GM19328 (cell line): ENCODE measurements around the gene ARL16.

Experiments used
- ATAC-seq: cut with Tn5 transposase; IDR thresholded peaks from one replicate; pipeline ENCODE4 v1.9.1; 2021; ENCODE audit warnings: mild to moderate bottlenecking, moderate library complexity; ENCODE audit not compliant: unreplicated experiment

ARL16 gene

DNA sequence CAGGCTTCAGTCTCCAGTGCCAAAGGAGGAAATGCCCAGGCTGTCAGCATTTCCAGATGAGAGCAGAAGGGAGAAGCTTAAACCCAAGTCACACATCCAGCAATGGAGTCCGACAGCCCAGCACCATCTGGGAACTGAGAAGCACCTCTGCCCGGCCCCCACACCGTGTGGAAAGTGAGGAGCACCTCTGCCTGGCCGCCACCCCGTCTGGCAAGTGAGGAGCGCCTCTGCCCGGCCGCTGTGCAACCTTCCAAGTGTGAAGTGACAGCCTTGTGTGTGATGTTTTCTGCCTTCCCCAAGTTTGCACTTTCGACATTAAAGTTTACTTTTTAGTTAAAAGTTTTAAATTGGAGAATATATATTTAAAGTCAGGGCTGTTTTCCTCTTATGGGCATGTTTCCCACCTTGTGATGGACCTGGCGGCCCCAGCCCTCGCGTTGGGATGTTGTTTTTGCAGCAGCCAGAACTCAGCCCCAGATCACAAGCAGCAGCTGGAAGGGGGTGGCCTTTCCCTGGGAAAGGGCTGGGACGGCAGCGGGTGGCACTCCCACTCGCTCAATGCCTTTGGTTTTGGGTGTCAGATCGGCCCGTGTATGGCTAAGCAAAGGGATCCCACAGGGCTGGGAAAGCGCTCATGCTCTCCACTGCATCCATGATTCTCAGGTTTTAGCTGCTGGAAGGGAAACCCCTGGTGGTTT lies 9.9 kb downstream of the ARL16 start:
- ATAC-seq, result no peak

GRCh38 chr17:81672954-81673353 lies 10.6 kb downstream of the ARL16 start:
- no peak for ATAC-seq

DNA sequence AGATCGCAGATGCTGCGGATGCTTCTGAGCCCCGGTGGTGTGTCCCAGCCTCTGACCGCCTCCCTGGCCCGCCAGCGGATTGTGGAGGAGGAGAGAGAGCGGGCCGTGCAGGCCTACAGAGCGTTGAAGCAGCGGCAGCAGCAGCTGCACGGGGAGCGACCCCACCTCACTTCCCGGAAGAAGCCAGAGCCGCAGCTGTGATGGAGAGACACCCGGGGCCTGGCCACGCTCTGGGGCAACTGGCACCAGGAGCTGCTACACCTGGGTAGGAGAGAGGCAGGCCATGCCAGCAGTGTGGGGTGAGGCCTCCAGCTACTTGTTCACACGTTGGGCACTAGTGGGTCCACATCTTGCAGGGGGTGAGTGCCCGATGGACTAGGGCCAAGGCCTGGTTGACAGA lies 11.1 kb downstream of the ARL16 start:
- ATAC-seq, result no peak

DNA sequence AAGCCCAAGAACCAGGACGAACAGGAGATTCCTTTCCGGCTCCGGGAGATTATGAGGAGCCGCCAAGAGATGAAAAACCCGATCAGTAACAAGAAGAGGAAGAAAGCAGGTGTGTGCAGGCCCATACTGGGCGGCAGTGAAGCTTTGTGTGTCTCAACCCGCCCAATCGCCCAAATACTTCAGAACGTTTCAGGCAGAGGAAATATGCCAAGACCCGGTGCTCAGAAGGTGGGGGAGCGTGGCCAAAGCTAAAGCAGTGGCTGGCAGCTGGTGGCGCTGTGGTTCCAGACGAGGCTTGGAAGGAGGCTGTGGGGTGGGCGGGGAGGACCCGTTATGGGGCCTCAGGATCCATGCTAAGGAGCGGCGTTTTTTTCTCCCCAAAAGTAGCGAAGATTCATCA lies 15.8 kb downstream of the ARL16 start:
- ATAC-seq, result no peak

DNA sequence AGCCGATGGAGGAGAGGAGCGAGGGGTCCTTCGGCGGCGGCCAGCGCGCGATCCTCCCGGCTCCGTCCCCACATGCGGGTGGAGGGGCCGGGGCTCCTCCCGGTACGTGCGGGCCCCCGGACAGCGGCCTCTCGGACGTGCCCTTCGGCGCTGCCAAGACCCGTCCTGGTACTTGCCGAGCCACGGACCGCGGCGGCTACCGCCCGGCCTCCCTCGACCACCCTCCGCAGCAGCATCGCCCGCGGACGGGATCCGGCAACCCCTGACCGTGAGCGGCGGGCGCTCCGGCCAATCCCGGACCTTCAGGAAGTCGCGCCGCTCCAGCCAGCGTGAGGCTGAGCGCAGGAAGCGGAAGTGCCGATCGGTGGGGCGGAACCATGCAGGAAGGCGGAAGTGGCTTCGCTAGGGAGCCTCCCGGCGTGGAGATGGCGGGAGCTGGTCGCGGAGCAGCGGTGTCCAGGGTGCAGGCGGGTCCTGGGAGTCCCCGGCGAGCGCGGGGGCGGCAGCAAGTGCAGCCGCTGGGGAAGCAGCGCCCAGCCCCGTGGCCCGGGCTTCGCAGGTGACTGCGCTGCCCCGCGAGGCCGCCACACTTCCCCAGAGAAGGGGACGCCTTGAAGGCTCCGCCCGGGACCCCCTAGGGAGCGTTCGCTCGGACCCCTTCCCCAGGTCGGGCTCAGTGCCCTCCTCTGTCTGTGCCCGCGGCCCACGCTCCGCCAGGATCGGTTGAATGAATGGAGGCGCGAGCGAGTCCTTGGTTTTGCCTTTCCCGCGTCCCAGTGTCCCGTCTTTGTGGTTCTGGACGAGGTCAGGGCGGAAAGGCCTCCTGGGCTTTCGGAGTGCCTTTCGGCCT lies 17.0 kb downstream of the ARL16 start, which contains the start of the genes CCDC137 and OXLD1:
TSS of gene CCDC137 (plus strand) at position 396 of the 850 bp plus-strand sequence. CDS start at position 426, 30 bp downstream.
TSS of gene OXLD1 (minus strand) at position 264 of the 850 bp plus-strand sequence. CDS start at position 236, 28 bp downstream.
- peak; percentile 92 for ATAC-seq

- ATAC-seq, result peak; percentile 11
Measured at GRCh38 chr17:81666092-81666341, 17.6 kb downstream of the ARL16 start.

DNA sequence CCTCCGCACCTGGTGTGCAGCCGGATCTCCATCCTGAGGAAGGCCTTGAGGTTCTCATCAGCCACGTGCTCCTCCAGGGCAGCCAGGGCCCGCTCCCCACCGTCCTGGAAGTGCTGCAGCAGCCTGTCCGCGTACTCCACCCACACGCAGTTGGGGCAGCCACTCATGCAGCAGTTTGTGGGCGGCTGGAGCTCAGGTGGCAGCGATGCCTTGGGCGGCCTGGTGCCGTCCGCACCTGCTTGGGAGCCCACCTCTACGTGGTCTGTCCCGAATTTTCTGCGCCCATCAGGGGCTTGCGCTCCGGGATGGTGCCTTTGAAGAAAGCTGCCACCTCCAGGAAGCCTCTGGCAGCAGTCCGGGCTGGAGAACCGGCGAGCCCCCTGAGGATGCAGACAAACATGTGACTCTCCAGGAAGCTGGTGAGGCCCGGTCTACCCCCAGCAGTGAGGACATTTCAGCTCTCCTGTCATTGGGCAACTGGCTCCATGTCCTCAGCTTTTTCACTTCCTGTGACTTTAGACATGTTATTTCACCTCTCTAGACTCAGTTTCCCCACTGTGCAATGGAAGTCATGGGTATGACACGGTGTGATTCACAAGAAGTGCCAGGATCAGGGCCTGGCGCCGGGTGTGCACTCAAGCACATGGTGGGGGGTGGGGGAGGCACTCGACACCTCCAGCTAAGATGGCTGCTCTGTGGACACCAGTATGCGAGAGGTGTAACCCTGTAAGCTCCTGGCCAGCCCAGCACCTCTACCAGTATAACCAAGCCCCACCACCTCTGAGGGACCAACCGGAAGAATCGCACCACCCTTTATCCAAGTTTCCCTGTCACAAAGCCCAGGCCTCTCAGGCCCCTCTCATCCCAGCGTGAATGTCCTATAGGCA lies 18.1 kb downstream of the ARL16 start:
- no peak for ATAC-seq

GRCh38 chr17:81664051-81664470 lies 19.5 kb downstream of the ARL16 start:
- ATAC-seq, result no peak

- no peak for ATAC-seq
Measured at GRCh38 chr17:81662002-81662401, 21.6 kb downstream of the ARL16 start.

GRCh38 chr17:81660441-81660840 lies 23.2 kb downstream of the ARL16 start:
- ATAC-seq, result no peak

- no peak for ATAC-seq
Measured at GRCh38 chr17:81659038-81659437, 24.6 kb downstream of the ARL16 start.

- no peak for ATAC-seq
Measured at GRCh38 chr17:81656835-81657234, 26.8 kb downstream of the ARL16 start.

DNA sequence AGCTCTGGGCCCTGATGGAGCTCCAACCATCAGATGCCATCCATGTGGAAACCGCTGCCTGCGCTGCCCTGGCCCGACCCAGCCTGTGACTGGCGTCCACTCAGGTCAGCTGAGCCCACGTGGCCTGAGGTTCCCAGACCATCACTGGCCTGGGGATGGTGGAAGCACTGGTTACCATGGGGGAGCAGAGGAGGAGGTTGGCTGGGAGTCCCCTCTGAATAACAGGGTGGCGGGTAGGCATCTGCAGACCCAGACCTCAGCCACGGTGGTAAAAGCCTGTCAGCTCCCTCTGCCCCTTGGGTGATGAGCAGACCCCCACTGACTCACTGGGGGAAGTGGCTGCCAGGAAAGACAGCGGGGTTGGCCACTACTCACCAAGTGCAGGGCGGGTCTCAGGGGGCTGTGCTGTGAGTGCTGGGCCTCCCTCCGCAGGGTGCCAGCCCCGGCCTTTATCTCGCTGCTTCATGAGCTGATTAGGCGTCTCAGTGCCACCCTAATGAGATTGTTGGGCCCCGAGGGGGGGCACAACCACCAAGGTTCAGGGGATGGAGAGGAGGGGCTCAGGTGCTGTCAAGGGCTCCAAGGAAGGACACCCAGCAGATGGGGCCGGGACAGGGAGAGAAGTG lies 27.4 kb downstream of the ARL16 start, which contains the start of gene PDE6G:
TSS of gene PDE6G (minus strand) at position 425 of the 626 bp plus-strand sequence. CDS start 3,237 bp downstream, outside the sequence.
- ATAC-seq, result no peak

- no peak for ATAC-seq
Measured at GRCh38 chr17:81655378-81656117, 28.0 kb downstream of the ARL16 start.

- no peak for ATAC-seq
Measured at GRCh38 chr17:81652906-81653771, 30.5 kb downstream of the ARL16 start.

DNA sequence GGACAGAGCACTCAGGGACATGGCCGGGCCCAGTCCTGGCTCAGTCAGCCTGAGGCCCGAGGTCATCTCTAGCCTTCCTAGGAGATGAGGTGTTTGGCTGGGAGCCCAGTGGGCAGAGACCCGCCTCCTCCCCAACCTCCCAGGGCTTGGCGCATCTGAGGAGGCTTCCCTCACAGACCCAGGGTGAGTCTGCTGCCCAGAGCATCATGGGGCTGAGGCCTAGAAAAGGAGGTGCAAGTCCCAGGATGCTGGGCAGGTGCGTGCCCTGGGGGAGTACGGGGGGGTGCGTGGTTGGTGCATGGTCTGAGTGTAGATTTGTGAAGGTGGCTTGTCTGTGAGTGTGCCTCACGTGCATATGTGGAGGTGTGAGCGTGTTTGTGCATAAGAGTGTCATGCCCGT lies 31.9 kb downstream of the ARL16 start:
- ATAC-seq, result no peak

DNA sequence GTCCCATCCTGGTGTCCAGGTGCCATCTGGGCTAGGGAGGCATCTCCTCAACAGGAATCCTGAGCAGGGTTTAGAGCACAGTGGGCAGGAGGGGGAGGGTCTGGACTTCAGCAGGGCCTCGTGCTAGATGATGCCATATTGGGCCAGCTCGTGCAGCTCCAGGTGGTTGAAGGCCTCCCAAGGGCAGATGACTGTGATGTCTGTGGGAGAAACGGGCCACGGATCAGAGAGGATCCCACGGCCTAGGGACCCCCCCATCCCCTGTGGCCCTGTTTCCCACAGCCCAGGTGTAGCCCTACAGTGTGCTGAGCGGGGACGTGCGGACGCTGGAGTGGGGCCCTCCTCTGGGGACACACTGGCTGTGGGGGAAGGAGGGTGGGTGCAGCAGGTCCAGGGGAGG lies 32.6 kb downstream of the ARL16 start:
- no peak for ATAC-seq

GRCh38 chr17:81648707-81649085 lies 34.9 kb downstream of the ARL16 start:
- ATAC-seq, result no peak
